HG03432 (cell line): ENCODE data around the gene RHBDD3.

Experiments used
- ATAC-seq: cut with Tn5 transposase; IDR thresholded peaks from one replicate; pipeline ENCODE4 v1.9.1; 2021; ENCODE audit warnings: mild to moderate bottlenecking, moderate library complexity; ENCODE audit not compliant: unreplicated experiment

Gene RHBDD3

GRCh38 chr22:29306175-29306834 lies 38.5 kb upstream of the RHBDD3 start, which contains the start of gene GAS2L1:
GAS2L1 (plus strand) TSS chr22:29306650; CDS start chr22:29308106, 1,456 bp downstream.
- no peak for ATAC-seq

DNA sequence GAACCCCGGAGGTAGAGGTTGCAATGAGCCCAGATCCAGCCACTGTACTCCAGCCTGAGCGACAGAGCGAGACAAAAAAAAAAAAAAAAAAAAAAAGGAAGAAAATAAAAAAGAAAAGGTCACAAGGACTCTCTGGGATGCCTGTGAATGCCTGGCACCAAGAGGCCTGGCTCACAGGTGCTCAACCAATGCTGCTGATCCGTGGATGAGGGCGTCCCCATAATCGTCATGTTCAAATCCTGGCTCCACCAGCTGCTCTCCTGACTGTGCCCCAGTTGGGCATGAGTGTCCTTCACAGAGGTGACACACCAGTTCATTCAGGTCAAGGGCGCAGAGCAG lies 38.0 kb upstream of the RHBDD3 start:
- no peak for ATAC-seq

DNA sequence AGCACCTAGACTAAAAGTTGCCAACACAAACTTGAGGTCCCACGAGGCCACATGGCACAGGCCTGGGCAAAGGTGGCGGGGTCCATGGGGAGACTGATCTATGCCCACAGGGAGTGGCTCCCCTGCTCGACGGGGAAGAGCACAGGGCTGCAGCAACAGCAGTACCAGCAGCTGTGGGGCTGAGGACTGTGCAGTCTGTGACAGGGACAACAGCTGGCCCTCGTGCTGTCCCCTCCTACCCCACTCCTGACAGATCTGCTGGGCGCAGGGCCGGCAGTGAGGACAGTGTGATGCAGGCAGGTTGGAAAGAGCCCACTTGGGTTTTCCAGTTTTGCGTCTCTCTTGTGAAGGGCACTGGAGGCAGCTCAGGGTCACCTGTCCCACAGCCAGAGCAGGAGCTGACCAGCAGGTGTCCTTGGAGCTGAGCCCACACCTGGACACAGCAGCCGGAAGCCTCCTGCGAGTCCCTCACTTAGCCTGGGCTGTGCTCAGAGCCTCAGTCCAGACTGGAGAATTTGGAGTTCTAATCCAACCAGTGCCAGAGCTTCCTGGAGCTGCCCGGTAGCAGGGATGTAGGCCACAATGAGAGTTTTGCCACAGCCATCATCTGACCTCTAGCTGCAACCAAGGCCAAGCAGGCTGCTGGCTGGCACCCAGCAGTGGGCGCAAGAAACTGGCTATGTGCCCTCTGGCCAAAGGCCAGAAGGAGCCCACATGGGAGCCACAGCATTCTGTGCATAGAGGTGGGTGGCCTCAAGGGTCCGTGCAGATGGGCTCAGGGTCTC lies 35.1 kb upstream of the RHBDD3 start:
- ATAC-seq: no peak

DNA sequence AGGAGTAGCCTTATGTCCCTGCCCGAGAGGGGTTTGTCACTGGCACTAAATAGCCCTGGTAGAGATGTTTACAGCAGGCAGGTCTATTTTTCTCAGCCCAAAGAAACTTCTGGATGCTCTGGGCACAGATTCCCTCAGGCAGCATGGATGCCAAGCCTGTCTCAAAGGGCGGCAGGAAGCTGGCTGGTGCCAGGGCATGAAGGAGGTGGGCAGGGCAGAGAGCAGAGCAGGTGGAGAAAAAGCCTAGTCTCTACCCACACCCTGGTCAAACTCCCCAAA lies 34.6 kb upstream of the RHBDD3 start:
- no peak for ATAC-seq

DNA sequence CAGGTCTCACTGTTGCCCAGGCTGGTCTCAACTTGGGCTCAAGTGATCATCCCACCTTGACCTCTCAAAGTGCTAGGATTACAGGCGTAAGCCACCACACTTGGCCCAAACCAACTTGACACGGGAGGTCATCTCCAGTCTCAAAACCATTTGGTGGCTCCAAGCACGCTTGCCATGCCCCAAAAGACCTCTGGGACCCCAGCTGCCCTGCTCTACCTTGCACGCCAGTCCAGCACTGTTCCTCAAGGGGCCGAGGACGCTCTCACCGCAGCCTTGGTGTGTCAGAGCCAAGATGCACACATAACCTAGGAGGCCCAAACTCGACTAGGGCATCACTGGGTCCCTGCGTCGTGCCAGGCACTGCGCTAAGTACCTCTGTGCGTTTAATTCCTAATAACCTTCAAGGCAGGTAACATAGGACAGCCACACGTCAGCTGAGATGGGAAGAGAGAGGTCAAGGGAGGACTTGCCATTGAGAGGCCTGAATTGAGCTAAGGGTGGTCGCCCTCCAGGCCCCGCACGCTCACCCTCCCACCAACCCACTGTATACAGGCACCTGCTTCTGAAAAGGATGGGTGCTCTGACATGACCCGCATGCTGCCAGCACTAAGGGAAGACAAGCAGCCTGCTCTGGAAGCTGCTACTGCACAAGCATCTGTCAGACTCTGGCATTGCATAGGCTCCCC lies 34.1 kb upstream of the RHBDD3 start:
- ATAC-seq: no peak

DNA sequence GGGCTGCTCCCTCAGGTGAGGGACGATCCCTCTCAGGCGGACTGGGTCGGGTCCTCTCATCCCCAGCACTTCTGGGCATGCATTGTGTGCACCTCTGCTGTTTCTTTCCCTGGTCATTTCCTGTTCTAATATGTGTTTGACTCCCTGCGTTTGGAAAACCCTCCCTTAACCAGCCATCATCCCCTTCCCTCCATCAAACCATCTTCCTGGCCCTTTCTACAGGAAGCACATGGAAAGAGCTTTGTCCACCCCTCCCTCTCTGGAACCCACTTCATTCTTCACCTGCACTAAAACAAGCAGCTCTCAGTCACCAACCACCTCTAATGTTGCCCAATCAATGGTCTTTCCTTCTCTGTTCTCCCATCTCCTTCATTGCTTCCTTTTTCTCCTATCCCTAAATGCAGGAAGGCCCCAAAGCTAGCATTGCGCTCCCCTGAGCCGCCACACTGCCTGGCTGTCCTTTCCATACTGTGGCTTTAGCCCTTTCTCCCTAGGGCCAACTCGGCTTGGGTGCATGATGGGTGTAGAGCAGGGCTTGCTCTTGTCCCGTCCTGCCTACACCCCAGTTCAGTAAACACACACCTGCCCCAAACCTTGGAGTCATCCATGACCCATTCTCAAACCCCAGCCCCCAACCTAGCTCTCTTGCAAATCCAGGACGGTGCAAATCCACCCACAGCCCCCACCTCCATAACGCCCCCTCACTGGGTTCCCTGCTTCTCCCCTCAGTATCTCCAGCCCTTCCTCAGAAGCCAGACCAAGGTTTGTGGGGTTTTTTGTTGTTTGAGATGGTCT lies 33.2 kb upstream of the RHBDD3 start:
- no peak for ATAC-seq

DNA sequence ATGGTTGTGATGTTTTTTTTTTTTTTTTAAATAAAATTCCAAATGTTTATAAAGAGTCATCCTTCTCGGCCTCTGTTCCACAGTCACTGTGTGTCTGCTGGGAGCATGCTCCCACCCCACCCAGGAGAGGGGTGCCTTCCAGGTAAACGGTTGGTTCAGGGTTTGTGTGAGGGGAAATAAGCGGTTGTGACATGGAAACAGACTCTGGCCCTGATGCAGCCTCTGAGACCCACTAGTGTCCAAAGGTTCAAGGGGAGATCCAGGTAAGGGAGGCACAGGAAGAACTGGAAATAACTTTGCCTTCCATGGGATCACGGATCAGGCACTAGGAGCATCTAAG lies 32.7 kb upstream of the RHBDD3 start:
- ATAC-seq: no peak

- ATAC-seq: no peak
Observed at GRCh38 chr22:29299136-29299900, 31.5 kb upstream of the RHBDD3 start.

DNA sequence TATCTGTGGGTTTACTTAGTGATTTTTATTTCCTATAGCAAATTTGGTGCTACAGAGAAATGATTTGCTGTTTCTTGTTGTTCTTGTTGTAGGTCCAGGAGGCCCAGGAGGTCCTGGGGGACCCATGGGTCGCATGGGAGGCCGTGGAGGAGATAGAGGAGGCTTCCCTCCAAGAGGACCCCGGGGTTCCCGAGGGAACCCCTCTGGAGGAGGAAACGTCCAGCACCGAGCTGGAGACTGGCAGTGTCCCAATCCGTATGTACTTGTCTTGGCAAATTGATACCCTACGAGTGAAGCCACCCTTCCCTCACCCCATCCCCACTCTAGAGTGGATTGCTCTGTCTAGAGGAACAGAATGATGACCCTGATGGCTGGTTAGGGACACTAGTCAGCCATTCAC lies 30.9 kb upstream of the RHBDD3 start:
- ATAC-seq: no peak

DNA sequence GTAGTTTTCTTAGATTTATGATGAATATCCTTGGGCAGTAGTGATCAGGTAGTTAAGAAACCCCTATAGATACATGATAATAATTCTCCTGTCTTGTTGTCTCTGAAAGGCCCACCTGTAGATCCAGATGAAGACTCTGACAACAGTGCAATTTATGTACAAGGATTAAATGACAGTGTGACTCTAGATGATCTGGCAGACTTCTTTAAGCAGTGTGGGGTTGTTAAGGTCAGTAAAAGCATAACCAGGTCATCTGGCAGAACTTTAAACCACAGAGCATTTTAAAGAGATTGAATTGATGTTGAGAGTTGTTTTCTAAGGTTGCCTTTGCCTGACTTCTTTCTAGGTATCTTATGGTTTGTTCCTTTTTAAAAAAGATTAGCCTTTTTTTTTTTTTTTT lies 24.6 kb upstream of the RHBDD3 start:
- ATAC-seq: no peak

DNA sequence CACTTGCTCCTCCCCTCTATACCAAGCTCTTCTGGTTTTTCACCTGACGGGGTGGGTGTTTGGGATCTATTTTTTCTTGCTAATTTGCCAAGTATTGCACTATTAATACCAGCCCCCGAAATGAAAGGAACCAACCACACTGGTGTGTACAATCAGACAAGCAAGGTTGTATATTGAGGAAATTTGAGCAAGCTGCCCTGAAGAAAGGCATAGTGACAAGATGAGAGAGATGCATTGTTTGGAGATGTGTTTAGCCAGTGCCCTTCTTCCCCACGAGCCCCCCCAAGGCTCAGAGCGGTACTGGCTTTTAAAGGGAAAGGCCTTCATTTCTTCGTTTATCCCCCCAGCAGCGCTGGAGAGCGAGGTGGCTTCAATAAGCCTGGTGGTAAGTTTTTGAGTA lies 23.4 kb upstream of the RHBDD3 start:
- ATAC-seq: no peak

GRCh38 chr22:29290061-29290460 lies 22.3 kb upstream of the RHBDD3 start:
- ATAC-seq: no peak

DNA sequence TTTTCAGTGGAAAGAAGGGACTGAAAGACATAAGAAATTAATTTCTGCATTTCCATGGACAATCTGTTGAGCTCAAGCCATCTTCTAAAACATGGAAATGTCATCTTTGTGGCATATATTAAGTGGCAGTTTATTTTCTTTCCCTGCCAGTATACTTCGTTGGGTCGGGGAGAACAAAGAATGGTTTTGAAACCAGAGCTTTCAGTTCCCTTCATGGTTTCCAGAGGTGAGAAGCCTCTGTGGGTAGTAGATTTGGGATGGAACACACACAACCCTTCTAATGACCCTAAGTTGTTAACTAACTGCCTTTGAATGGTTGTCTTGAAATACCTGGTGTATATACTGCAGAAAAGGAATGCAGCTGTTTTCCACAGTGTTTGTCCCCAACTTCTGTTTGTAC lies 21.1 kb upstream of the RHBDD3 start:
- no peak for ATAC-seq

DNA sequence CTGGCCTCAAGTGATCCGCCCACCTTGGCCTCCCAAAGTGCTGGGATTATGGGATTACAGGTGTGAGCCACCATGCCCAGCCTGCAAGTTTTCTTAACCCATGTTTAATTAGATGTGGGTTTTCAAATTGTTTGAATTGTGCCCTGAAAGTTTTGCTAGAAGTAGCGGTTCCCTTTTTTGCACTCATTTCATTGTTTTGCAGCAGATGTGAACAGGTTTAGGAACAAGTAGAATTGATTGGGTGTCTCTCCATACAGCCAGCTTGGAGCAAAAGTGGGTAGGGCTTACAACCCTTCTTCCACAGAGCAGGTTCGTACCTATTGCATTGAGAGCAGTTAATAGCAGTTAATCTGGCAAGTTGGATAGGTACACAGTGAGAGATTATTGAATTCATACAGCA lies 16.4 kb upstream of the RHBDD3 start:
- ATAC-seq: no peak

- no peak for ATAC-seq
Observed at GRCh38 chr22:29277927-29278326, 10.1 kb upstream of the RHBDD3 start.

DNA sequence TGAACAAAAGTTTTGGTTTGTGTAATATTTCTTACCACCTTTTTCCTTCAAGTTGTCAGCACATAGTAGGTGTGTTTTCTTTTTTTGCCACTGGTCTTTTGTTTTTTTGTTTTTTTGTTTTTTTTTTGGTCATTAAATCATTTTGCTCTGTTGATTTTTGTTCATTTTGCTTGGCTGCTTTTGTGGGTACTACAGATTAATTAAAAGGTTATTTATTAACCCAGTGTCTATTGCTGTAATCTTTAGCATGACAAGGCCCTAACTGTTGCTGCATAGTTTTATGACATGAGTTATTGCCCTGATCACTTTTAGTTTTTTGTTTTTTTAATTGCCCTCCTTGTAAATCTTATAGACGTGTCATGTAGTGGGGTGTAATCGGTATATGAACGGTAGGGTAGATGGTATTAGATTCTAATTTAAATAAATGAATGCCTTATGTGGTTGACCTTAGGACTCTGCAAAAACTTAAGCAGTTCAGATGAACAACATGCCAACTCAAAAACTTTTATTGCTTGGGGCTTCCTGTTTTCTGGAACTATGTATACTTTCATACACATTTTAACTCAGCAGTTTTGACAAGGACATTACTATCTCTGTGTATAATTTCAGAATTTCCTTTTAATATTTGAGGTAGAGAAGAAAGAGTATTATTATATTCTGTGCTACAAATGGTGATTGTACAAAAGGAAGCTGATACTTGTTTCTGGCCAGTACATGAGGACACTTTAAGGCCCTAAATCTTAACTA lies 8.2 kb upstream of the RHBDD3 start:
- no peak for ATAC-seq

- ATAC-seq: no peak
Observed at GRCh38 chr22:29275167-29275566, 7.4 kb upstream of the RHBDD3 start.

GRCh38 chr22:29272624-29273023 lies 4.8 kb upstream of the RHBDD3 start:
- no peak for ATAC-seq

GRCh38 chr22:29270475-29271271 lies 2.9 kb upstream of the RHBDD3 start:
- no peak for ATAC-seq
